ENCODE measurements around the gene FMNL2.
A peak's percentile ranks its signal among the peaks of the same experiment; 100 is the strongest.

FMNL2 gene

DNA sequence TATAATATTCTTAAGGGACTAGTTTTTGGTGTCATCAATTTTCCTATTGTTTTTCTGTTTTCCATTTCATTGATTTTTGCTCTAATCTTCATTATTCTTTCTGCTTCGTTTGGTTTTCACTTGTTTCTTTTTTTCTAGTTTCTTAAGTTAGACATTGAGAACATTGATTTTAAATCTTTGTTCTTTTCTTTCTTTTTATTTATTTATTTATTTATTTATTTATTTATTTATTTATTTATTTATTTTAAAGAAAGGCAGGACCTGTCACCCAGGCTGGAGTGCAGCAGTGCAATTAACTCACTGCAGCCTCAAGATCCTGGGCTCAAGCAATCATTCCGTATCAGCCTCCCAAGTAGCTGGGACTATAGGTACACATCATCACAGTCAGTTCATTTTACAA is 7.0 kb upstream of the FMNL2 start:
- TF ChIP-seq POLR2A (IDR thresholded peaks at IDR 0.05; ENCODE audit: low read length) = no peak
- TF ChIP-seq GATA1 (IDR thresholded peaks at IDR 0.05; ENCODE audit: low read depth, low read length) = no peak

GRCh38 chr2:152330235-152330866 is 4.6 kb upstream of the FMNL2 start:
- DNase-seq = no peak
- no peak for TF ChIP-seq GATA1 (IDR thresholded peaks at IDR 0.05; ENCODE audit: low read depth, low read length)
- TF ChIP-seq POLR2A (IDR thresholded peaks at IDR 0.05; ENCODE audit: low read length) = no peak

More for the DNA sequence above, 7.0 kb upstream of the FMNL2 start:
- DNase-seq = no peak

GRCh38 chr2:152334701-152335015 is 316 bp upstream of the FMNL2 start:
- no peak for DNase-seq
- TF ChIP-seq POLR2A (IDR thresholded peaks at IDR 0.05; ENCODE audit: low read length) (no peak), GATA1 (IDR thresholded peaks at IDR 0.05; ENCODE audit: low read depth, low read length) (no peak)

GRCh38 chr2:152335726-152336118 is 748 bp downstream of the FMNL2 start:
- no peak for DNase-seq
- TF ChIP-seq POLR2A (IDR thresholded peaks at IDR 0.05; ENCODE audit: low read length) (no peak), GATA1 (IDR thresholded peaks at IDR 0.05; ENCODE audit: low read depth, low read length) (no peak)

GRCh38 chr2:152336119-152336853 is 1.3 kb downstream of the FMNL2 start:
- TF ChIP-seq GATA1 (IDR thresholded peaks at IDR 0.05; ENCODE audit: low read depth, low read length) (no peak), POLR2A (IDR thresholded peaks at IDR 0.05; ENCODE audit: low read length) (no peak)
- DNase-seq = peak in 1 of 2 experiments; percentile 22

GRCh38 chr2:152336854-152337510 is 2.0 kb downstream of the FMNL2 start:
- no peak for DNase-seq
- TF ChIP-seq GATA1 (IDR thresholded peaks at IDR 0.05; ENCODE audit: low read depth, low read length) (no peak), POLR2A (IDR thresholded peaks at IDR 0.05; ENCODE audit: low read length) (no peak)

DNA sequence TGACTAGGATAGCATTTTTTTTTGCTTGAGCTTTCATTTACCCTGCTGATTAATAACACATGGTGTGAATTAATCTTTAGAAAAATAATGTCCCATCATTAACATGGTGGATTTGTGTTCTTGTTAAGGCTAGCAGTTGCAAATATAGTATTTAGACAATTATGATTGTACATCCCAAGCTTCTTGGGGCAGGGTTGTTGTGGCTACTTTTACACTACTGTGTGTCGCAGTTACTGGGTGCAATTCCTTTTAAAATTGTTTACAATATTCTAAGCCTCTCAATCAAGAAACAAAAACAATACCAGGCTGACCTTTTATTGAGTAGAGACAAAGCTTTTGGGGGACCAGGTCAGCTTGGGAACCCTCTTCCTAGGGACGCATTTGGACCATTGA is 2.5 kb downstream of the FMNL2 start:
- DNase-seq = no peak
- TF ChIP-seq POLR2A (IDR thresholded peaks at IDR 0.05; ENCODE audit: low read length) = no peak

GRCh38 chr2:152339556-152340286 is 4.7 kb downstream of the FMNL2 start:
- DNase-seq = no peak
- TF ChIP-seq POLR2A (IDR thresholded peaks at IDR 0.05; ENCODE audit: low read length) (no peak), GATA1 (IDR thresholded peaks at IDR 0.05; ENCODE audit: low read depth, low read length) (no peak)

GRCh38 chr2:152342259-152343046 is 7.5 kb downstream of the FMNL2 start:
- no peak for DNase-seq
- TF ChIP-seq GATA1 (IDR thresholded peaks at IDR 0.05; ENCODE audit: low read depth, low read length) (no peak), POLR2A (IDR thresholded peaks at IDR 0.05; ENCODE audit: low read length) (no peak)

DNA sequence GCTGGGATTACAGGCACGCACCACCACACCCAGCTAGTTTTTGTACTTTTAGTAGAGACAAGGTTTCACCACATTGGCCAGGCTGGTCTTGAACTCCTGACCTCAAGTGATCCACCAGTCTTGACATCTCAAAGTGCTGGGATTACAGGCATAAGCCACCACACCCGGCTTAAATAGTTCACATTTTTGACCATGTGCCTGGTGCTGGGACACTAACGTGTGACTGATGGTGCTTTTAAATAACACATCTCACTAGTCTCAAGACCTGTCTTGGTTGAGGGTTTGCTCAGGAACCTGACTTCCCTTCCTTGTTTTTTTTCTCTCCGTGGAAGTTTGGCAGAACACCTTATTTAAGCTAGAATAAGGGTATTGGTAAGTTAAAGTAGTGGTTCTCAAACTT is 8.5 kb downstream of the FMNL2 start:
- DNase-seq = no peak

GRCh38 chr2:152344579-152345195 is 9.7 kb downstream of the FMNL2 start:
- no peak for TF ChIP-seq POLR2A (IDR thresholded peaks at IDR 0.05; ENCODE audit: low read length)
- TF ChIP-seq GATA1 (IDR thresholded peaks at IDR 0.05; ENCODE audit: low read depth, low read length) = no peak
- no peak for DNase-seq

More for the DNA sequence above, 8.5 kb downstream of the FMNL2 start:
- TF ChIP-seq POLR2A (IDR thresholded peaks at IDR 0.05; ENCODE audit: low read length) = no peak
- TF ChIP-seq GATA1 (IDR thresholded peaks at IDR 0.05; ENCODE audit: low read depth, low read length) = no peak

DNA sequence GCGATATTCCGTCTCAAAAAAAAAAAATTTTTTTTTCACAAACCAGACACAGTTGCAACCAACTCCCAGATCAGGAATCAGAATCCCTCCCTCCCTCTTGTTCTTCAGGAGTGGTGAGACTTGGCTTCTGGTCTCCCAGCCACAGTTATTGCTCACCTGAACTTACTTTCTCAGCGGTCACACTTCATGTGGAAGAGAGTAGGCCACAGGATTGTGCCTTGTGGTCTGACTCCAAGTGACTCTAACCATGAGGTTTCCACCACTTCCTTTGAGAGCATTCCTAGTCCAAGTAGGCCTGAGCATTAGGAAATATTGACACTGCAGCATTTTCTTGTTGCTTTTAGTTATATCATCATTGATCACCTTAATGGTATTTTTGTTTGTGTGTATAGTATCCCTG is 12.1 kb downstream of the FMNL2 start:
- no peak for DNase-seq
- TF ChIP-seq GATA1 (IDR thresholded peaks at IDR 0.05; ENCODE audit: low read depth, low read length) (no peak), POLR2A (IDR thresholded peaks at IDR 0.05; ENCODE audit: low read length) (no peak)

DNA sequence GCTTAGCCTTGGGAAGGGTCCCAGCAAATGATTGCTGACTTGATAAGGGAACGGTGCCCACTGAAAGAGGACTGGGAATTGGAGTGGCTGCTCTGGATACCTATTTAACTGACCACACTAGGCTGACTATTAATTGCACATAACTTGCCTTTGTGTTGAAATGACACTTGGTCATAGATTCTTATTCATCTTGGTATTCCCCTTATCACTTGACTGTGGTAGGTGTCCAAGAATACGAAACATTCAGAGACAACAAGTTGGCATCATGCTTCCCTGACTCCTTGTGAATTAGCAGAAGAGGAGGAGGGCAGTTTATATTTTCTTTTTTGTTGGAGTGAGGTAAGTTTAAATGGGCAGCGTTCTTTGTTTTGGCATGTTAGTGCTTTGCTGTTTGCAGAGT is 13.4 kb downstream of the FMNL2 start:
- TF ChIP-seq POLR2A (IDR thresholded peaks at IDR 0.05; ENCODE audit: low read length) (no peak), GATA1 (IDR thresholded peaks at IDR 0.05; ENCODE audit: low read depth, low read length) (no peak)
- no peak for DNase-seq

All from erythroblast (primary cell).